T-helper 2 cell (primary cell): ENCODE measurements around the gene RAI1.

ENCODE experiments used
- DNase-seq, 5 experiments: peaks; one replicate each; pipeline versions ENCODE4 v3.0.0 to v3.0.0-alpha.2; 2012 to 2022

The RAI1 gene

DNA sequence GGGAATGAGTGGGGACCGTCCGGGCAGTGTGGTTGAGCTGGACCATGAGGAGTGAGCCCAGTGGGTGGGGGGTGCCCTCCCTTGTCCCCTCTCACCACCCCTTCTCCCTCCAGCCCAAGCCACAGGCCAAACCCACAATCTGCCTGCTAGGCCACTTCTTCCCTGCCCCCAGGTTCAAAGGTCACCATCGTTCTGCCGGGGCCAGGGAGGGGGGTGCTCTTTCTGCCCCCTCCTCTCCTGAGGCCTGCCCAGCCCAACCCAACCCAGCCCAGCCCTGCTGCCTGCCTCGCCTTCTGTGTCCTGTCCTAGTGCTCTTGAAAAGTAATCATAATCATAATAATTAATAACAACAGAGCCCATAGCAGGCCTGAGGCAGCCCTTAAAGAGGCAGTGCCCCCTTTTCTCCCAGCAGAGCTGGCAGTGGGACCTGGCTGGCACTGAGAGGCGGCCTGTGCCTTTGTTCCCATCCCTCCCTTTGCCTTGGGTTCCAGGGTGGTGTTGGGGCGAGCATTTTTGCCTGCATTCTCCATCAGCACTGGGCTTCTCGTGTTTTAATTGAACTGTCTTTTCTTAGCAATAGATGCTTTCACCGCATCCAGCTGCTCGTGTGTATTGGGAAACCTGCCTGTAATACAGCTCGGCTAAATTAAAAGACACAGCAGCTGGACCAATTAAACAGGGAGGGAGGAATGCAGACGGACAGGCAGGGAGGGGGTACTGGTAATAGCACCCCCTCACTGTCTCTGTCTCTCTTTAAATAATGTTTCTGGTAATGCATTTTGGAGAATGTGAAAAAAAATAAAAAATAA lies 108.8 kb downstream of the RAI1 start:
- no peak for DNase-seq

DNA sequence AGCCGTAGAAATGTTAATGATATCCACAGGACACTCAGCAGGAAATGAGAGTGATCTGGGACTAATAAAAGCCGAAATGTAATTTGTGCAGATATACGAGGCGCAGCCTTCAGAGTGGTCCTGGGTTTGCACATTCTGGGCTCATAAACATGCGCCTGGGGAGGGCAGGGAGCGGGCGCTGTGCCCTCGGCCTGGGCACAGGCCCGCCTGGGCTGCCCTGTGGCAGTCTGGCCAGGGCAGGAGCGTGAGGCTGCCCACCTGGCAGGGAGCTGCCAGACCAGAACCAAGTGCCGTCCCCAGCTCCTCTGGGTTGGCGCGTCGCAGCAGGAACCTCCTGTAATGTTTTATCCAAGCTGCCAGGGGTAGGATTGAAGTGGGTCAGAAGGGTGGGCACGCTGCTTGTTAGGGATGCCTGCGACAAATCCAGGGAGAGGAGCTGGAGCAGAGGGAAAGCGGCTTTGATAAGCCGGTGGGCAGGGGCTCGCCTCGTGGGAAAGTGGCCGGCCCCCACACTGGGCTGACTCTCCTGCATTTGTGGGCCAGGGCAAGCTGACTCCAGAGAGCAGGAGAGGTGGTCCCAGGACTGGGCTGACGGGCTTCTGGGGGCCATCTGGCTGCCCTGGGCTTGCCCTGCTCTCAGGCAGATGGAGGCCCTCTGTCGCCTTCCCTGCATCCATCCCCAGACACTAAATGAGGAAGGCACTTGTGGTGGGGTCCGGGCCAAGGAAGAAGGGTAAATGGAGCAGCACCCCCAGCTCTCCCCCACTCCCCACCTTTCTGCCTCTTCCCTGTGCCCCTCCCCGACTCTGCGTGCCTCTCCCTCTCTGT lies 109.6 kb downstream of the RAI1 start:
- DNase-seq: no peak

DNA sequence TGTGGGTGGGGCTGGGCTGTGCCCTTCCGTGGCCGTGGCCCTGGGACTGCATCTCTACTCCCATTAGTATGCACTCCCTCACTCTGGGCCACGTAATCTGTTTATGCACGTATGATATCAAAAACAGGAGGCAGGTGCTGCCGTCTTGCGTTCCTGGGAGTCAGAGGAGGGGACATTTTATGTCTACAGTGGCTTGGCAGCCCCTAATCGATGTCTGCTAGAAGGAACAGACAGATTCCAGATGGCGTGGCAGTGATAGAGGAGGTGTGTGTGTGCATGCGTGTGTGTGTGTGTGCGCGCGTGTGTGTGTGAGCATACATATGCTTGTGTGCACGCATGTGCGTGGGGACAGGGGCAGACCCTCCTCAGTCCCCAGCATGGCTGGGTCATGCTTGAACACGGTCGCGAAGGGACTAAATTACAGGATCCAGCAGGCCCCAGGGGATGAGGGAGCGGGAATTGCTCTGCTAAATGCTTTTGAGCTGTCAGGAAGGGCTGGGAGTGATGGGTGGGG lies 110.8 kb downstream of the RAI1 start:
- DNase-seq: peak in 1 of 5 experiments; percentile 26

DNA sequence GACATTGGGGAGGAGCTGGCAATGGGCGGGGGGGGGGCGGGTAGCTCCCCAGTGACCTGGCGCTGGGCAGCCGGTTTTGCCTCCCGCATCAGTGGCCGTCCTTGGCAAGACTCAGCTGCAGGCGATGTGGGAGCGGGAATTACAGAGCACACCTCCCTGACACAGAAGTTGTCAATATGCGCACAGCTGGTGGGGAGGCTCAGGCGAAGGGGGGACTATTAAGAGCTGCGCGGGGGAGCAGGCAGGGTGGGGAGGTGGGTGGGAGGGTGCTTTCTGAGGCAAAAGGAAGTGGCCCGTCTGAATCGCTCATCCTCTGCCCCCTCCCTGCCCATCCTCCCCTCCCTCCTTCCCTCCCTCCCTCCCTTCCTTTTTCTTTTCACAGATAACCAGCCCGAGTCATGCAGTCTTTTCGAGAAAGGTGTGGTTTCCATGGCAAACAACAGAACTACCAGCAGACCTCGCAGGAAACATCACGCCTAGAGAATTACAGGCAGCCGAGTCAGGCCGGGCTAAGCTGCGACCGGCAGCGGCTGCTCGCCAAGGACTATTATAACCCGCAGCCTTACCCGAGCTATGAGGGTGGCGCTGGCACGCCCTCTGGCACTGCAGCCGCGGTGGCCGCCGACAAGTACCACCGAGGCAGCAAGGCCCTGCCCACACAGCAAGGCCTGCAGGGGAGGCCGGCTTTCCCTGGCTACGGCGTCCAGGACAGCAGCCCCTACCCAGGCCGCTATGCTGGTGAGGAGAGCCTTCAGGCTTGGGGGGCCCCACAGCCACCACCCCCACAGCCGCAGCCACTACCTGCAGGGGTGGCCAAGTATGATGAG lies 111.5 kb downstream of the RAI1 start:
- peak in 2 of 5 experiments; percentile 70 to 89 for DNase-seq

DNA sequence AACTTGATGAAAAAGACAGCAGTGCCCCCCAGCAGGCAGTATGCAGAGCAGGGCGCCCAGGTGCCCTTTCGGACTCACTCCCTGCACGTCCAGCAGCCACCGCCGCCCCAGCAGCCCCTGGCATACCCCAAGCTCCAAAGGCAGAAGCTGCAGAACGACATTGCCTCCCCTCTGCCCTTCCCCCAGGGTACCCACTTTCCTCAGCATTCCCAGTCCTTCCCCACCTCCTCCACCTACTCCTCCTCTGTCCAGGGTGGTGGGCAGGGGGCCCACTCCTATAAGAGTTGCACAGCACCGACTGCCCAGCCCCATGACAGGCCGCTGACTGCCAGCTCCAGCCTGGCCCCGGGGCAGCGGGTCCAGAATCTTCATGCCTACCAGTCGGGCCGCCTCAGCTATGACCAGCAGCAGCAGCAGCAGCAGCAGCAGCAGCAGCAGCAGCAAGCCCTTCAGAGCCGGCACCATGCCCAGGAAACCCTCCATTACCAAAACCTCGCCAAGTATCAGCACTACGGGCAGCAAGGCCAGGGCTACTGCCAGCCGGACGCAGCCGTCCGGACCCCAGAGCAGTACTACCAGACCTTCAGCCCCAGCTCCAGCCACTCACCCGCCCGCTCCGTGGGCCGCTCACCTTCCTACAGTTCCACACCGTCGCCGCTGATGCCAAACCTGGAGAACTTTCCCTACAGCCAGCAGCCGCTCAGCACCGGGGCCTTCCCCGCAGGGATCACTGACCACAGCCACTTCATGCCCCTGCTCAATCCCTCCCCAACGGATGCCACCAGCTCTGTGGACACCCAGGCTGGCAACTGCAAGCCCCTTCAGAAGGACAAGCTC lies 112.3 kb downstream of the RAI1 start:
- no peak for DNase-seq

DNA sequence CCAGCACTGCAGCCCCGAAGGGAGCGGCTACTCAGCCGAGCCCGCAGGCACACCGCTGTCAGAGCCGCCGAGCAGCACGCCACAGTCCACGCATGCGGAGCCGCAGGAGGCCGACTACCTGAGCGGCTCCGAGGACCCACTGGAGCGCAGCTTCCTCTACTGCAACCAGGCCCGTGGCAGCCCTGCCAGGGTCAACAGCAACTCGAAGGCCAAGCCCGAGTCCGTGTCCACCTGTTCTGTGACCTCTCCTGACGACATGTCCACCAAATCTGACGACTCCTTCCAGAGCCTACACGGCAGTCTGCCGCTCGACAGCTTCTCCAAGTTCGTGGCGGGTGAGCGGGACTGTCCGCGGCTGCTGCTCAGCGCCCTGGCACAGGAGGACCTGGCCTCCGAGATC lies 113.1 kb downstream of the RAI1 start:
- no peak for DNase-seq

DNA sequence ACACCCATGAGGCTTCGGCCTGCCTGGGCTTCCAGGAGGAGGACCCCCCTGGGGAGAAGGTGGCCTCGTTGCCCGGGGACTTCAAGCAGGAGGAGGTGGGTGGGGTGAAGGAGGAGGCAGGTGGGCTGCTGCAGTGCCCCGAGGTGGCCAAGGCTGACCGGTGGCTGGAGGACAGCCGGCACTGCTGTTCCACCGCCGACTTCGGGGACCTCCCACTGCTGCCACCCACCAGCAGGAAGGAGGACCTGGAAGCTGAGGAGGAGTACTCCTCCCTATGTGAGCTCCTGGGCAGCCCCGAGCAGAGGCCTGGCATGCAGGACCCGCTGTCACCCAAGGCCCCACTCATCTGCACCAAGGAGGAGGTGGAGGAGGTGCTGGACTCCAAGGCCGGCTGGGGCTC lies 114.0 kb downstream of the RAI1 start:
- DNase-seq: no peak

DNA sequence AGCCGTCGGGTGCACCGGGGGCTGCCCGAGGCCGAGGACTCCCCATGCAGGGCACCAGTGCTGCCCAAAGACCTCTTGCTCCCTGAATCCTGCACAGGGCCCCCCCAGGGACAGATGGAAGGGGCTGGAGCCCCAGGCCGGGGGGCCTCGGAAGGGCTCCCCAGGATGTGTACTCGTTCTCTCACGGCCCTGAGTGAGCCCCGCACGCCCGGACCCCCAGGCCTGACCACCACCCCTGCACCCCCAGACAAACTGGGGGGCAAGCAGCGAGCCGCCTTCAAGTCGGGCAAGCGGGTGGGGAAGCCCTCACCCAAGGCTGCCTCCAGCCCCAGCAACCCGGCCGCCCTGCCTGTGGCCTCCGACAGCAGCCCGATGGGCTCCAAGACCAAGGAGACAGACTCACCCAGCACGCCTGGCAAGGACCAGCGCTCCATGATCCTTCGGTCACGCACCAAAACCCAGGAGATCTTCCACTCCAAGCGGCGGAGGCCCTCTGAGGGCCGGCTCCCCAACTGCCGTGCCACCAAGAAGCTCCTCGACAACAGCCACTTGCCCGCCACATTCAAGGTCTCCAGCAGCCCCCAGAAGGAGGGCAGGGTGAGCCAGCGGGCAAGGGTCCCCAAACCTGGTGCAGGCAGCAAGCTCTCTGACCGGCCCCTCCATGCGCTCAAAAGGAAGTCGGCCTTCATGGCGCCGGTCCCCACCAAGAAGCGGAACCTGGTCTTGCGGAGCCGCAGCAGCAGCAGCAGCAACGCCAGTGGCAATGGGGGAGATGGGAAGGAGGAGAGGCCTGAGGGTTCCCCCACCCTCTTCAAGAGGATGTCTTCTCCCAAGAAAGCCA lies 114.9 kb downstream of the RAI1 start:
- no peak for DNase-seq

DNA sequence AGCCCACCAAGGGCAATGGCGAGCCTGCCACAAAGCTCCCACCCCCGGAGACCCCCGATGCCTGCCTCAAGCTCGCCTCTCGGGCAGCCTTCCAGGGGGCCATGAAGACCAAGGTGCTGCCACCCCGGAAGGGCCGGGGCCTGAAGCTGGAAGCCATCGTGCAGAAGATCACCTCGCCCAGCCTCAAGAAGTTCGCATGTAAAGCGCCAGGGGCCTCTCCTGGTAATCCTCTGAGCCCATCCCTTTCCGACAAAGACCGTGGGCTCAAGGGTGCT lies 115.5 kb downstream of the RAI1 start:
- DNase-seq: no peak

DNA sequence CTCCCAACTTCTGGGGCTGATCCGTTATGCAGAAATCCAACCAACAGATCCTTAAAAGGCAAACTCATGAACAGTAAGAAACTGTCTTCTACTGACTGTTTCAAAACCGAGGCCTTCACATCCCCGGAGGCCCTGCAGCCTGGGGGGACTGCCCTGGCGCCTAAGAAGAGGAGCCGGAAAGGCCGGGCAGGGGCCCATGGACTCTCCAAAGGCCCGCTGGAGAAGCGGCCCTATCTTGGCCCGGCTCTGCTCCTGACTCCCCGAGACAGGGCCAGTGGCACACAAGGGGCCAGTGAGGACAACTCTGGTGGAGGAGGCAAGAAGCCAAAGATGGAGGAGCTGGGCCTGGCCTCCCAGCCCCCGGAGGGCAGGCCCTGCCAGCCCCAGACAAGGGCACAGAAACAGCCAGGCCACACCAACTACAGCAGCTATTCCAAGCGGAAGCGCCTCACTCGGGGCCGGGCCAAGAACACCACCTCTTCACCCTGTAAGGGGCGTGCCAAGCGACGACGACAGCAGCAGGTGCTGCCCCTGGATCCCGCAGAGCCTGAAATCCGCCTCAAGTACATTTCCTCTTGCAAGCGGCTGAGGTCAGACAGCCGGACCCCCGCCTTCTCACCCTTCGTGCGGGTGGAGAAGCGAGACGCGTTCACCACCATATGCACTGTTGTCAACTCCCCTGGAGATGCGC lies 116.0 kb downstream of the RAI1 start:
- no peak for DNase-seq

DNA sequence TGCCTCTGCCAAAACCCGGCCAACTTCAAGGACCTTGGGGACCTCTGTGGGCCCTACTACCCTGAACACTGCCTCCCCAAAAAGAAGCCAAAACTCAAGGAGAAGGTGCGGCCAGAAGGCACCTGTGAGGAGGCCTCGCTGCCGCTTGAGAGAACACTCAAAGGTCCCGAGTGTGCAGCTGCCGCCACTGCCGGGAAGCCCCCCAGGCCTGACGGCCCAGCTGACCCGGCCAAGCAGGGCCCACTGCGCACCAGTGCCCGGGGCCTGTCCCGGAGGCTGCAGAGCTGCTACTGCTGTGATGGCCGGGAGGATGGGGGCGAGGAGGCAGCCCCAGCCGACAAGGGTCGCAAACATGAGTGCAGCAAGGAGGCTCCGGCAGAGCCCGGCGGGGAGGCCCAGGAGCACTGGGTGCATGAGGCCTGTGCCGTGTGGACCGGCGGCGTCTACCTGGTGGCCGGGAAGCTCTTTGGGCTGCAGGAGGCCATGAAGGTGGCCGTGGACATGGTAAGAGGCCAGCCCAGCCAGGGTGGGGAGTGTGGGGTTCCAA lies 116.8 kb downstream of the RAI1 start:
- DNase-seq: no peak

DNA sequence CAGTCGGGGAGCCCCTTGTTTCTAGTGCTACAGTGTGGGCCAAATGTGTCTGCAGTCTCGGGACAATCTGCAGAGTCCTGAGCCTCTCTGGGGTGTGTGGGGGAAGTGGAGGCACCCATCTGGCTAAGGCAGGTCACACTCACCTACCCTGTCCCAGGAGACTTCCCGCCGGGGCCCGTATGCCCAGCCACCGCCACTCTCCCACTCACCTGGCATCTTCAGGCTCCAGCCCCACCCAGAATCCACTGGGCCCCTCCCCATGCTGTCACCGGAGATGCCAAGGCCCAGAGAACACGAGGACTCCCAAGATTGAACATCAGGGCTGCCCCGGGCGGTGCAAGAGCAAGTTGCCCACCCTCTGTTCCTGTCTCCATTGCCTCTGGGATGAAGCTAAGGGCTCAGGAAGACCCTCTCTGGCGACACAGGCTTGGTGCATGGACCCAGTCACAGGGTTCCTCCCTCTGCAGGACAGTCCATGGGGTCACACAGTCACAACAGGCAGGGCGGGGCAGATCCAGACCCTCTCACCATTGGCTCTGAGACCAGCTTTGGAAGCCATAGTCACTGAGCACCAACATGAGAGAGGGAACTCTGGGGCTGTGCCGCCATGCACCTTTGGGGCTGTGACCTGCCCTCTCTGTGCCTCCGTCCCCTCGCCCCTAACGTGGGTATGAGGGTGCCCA lies 117.5 kb downstream of the RAI1 start:
- no peak for DNase-seq

DNA sequence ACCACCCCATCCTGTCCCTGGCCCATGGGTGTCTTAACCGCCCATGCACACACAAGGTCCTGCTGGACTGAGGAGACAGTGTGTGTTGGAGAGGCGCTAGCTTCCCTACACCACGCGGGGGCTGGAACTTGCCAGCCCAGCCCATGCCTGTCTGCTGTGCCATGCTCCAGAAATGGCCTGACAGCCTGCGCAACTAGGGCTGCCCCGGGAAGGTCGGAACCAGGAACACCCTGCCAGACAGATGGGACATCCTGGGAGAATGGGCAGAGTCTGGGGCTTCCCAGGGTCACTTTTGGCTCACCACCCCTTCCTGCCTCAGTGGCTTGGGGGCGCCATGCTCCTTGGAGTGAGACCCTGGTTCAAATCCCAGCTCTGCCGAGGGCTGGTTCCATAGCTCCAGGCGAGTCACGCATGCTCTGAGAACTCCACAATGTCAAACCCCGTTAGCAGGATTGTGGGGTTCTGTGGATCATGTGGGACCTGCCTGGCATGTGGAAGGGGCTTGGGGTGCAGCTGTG lies 119.3 kb downstream of the RAI1 start:
- DNase-seq: no peak

DNA sequence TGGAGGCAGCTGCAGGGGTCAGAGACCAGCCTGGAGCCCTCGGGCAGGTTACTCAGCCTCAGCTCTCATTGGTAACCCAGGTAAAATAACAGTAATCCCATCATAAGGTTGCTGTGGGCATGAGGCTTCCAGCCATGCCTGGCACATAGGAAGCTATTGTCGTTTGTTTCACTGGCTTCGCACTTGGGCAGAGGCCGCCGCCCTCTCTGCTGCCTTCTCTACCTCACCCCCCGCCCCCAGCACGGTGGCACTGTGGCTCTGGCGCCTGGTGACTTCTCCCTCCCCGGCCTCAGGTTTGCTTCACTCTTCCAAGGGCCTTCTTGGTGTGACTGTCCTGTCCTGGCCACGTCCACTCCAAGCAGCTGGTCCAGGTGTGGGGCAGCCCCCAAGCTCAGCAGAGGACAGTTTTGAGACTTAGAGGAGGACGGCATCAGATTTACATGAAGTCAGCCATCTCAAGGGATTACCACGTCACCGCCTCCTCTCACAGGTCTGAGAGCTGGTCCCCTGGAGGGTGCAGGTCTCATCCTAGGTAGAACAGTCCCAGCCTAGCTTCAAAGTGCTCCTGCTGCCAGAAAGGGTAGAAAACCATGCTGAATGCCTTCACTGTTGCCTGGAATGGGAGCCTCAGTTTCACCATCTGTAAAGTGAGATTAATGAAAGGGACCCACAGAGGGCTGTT lies 120.7 kb downstream of the RAI1 start:
- no peak for DNase-seq

DNA sequence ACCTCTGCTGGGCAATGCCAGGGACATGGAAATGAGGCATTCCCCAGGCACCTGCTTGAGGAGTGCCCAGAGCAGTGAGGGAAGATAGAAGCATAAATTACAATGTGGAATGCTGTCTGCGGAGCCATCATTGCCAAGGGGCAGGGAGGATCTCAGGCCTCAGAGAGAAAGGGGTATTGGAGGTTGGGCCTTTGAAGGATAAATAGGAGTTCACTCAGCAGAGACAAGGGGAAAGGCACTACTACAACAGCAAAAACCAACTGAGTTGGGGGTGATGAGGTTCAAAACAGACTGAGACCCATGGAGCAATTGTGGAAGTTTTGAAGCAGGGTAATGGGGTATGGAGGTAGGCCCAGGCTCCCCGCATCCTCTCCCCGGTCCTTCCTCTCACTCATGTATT lies 122.7 kb downstream of the RAI1 start:
- no peak for DNase-seq

DNA sequence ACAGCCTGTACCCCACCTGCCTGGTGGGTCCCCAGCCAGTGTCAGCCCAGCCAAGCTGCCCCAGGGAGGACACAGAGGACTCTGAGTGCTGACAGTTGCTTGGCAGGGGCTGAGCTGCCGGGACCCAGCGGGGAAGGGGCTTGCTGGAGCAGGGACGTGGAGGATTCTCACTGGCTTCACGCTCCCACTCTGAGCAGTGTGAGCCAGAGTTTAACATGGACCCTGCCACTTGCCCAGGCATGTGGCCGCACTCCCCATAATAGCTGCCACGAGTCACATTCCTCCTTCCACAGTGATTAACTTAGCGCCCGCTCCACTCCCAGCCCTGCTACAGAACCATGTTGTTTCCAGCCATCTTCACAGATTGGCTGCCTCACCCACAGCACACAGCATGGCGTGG lies 124.3 kb downstream of the RAI1 start:
- no peak for DNase-seq

DNA sequence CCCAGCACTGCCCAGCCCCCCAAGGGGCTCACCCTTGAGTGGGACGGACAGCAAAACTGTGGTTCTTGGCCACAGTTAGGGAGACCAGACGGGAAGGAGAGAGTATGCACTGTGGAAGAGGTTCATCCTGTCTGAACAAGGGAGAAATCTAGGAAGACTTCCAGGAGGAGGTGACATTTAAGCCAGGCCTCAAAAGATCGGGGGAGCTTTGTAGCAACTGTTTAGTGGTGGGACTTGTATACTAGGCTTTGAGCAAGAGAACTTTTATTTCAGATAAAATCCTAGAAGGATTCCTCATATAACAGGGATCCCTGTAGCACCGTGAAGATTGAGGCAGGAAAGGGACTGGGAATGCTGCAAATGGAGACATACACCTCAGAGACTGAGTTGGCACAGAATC lies 124.8 kb downstream of the RAI1 start:
- DNase-seq: no peak

DNA sequence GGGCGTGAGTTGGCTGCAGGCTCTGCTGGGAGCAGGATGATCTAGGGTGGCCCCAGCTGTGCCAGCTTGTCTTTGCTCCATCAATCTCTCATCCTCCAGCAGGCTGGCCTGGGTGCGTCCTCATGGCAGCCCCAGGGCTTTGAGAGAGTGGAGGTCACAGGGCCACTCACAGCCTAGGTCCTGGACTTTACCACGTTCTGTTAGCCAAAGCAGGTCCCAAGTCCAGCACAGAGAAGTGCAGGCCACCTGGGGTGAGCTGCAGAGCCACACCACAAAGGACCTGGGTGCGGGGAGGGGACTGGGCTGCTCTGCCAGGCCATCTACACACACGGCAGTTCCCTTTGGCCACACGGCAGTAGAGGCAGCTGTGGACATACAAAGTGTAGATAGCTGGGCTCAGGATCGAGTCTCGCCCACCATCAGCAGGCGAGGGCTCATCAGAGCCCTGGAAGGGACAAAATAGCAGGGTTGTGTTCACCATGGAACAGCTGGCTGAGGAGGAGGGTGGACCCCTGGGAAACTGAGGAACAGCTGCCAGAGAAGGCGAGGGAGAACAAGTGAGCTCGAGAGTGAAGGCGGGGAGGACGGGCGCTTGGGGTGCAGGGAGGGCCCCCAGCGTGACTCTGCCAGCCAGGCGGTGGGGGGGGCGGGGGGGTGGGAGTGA lies 125.5 kb downstream of the RAI1 start:
- no peak for DNase-seq
